Glutamatergic neuron (in vitro differentiated cells): ENCODE data around the gene MAN1A1. TPM values are rescaled to one million over a fixed set of nuclear protein-coding genes. Genes with fewer than 3 reads are reported as not detected.

Source experiments
- DNase-seq: peaks from one replicate; pipeline ENCODE4 v3.0.0; 2022
- H3K27ac Mint-ChIP-seq: one replicate; pipeline ENCODE4 v1.8.0; 2020; ENCODE audit warnings: mild to moderate bottlenecking, mixed read lengths, inconsistent platforms; ENCODE audit not compliant: unreplicated experiment
- H3K27me3 Mint-ChIP-seq: one replicate; pipeline ENCODE4 v1.8.0; 2020; ENCODE audit warnings: mild to moderate bottlenecking, moderate library complexity, mixed read lengths, inconsistent platforms; ENCODE audit not compliant: unreplicated experiment
- H3K36me3 Mint-ChIP-seq: one replicate; pipeline ENCODE4 v1.8.0; 2020; ENCODE audit warnings: mild to moderate bottlenecking, mixed read lengths, inconsistent platforms; ENCODE audit not compliant: unreplicated experiment
- H3K4me1 Mint-ChIP-seq: one replicate; pipeline ENCODE4 v1.8.0; 2020; ENCODE audit warnings: mild to moderate bottlenecking, low read depth, mixed read lengths, inconsistent platforms; ENCODE audit not compliant: unreplicated experiment
- H3K4me3 Mint-ChIP-seq: one replicate; pipeline ENCODE4 v1.8.0; 2020; ENCODE audit warnings: mild to moderate bottlenecking, mixed read lengths, inconsistent platforms; ENCODE audit not compliant: unreplicated experiment
- H3K9me3 Mint-ChIP-seq: one replicate; pipeline ENCODE4 v1.8.0; 2020; ENCODE audit warnings: mild to moderate bottlenecking, moderate library complexity, mixed read lengths, inconsistent platforms; ENCODE audit not compliant: unreplicated experiment
- CTCF ChIP-seq: fragments of 200-600 bp; sonication (generic); IDR thresholded peaks from one replicate; pipeline ENCODE4 v1.5.0; 2021; ENCODE audit not compliant: partially characterized antibody, unreplicated experiment
- total RNA-seq: library from RNA; stranded (reverse); fragmentation: NEBNext Ultra II Directional; extraction: Animal tissue kit (Norgen Biotek cat#: 25700); gene quantifications from one replicate; pipeline ENCODE4 v1.2.1, GENCODE V29; 2021; ENCODE audit not compliant: unreplicated experiment

Gene MAN1A1
- total RNA-seq, 1 donor from 2014 or later = 10.5 TPM

DNA sequence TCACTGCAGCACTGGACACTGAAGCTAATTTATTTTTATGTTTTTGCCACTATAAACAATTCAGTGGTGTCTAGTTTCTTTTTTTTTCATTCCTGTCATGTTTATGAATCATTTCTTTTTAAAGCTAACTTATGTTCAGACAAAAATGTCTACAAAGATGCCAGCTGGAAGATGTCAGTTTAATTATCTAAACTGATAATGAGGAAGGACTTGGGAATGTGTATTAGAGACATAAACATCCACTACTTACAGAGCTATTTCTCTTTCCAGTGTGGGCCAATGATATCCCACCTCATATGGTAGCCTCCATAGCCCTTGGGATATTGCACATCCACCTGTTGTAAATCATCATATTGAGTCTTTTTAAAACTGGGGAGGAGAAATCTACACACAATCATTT is 139.0 kb downstream of the MAN1A1 start:
- DNase-seq = no peak
- TF ChIP-seq CTCF = no peak
- peaks cover 23% of the 10 kb centered on the region for H3K4me1 Mint-ChIP-seq
- H3K36me3 Mint-ChIP-seq = no peaks in the 10 kb centered on the region
- no peak overlapping the region for H3K4me3 Mint-ChIP-seq
- no peak overlapping the region for H3K27ac Mint-ChIP-seq
- H3K27me3 Mint-ChIP-seq = no peaks in the 10 kb centered on the region
- H3K9me3 Mint-ChIP-seq = peaks cover 4% of the 10 kb centered on the region

GRCh38 chr6:119209452-119210205 is 139.9 kb downstream of the MAN1A1 start:
- H3K9me3 Mint-ChIP-seq = peaks cover 4% of the 10 kb centered on the region
- no peak for TF ChIP-seq CTCF

DNA sequence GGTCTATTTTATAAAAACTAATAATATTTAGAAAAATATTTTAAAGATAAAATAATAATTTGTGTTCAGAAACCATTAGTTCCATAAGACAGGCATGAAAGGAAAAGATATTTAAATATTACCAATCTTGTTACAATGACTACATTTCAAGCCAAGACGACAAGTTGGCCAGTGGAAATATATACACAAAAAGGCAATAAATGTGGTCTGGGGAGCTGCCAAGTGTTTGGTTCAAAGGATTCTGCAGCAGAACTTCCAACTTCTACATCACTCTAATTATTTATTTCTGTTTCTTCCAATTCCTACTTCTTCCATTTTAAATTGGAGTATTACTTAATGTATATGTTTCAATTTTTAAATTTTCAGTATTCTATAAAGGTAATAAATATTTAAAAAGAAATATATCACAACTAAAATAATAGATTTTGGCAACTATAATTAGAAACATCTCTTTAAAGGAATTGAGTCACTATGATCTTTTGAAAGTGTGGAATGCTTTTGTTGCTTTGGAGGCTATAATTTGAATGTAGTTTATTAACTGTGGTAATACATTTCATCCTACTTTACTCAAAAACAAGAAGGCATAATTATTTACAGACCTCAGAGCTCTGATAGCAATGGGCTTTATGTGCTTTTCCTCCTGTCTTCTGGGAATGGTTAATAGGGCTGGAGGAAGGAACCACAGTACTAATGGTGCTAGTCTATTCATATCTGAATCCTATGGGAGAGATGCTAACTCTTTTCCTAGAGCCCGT is 141.4 kb downstream of the MAN1A1 start:
- no peak for TF ChIP-seq CTCF
- no peak for DNase-seq
- Mint-ChIP-seq H3K9me3 (peaks cover 2% of the 10 kb centered on the region), H3K27me3 (peaks cover under 1% of the 10 kb centered on the region), H3K4me3 (no peak overlapping the region), H3K36me3 (peaks cover under 1% of the 10 kb centered on the region), H3K4me1 (peaks cover 24% of the 10 kb centered on the region), H3K27ac (no peak overlapping the region)

More at GRCh38 chr6:119209452-119210205, 139.9 kb downstream of the MAN1A1 start:
- Mint-ChIP-seq H3K36me3 (no peaks in the 10 kb centered on the region), H3K4me1 (peaks cover 23% of the 10 kb centered on the region), H3K4me3 (peak overlapping the region; percentile 8), H3K27ac (peak overlapping the region; percentile 7), H3K27me3 (no peaks in the 10 kb centered on the region)
- no peak for DNase-seq

GRCh38 chr6:119207327-119207726 is 142.2 kb downstream of the MAN1A1 start:
- Mint-ChIP-seq H3K27ac (no peak overlapping the region), H3K36me3 (peaks cover 6% of the 10 kb centered on the region), H3K4me1 (peaks cover 30% of the 10 kb centered on the region), H3K4me3 (no peak overlapping the region), H3K27me3 (peaks cover 2% of the 10 kb centered on the region), H3K9me3 (peaks cover 2% of the 10 kb centered on the region)
- DNase-seq = no peak
- no peak for TF ChIP-seq CTCF
